WTC11 (cell line): ENCODE measurements around the gene SEPSECS. TPM values are rescaled to one million over a fixed set of nuclear protein-coding genes. Genes with fewer than 3 reads are reported as not detected.
A peak's percentile ranks its signal among the peaks of the same experiment; 100 is the strongest.

ENCODE experiments used
- ATAC-seq: fragments of 200-7000 bp; cut with Tn5 transposase; 2 replicates; pipeline ENCODE4 v1.10.0; 2021; ENCODE audit warnings: mild to moderate bottlenecking, moderate library complexity
- CTCF ChIA-PET: fragments of 300-600 bp; sonication (Branson Sonifier 250); formaldehyde crosslinking; loops from one replicate; lab custom pipeline; 2021; ENCODE audit warnings: antibody characterized with exemption; lab: Charles Lee
- POLR2A ChIA-PET: fragments of 350-600 bp; sonication (Branson Sonifier 250); formaldehyde crosslinking; loops from one replicate; lab custom pipeline; 2021; ENCODE audit warnings: antibody characterized with exemption; lab: Charles Lee
- DNase-seq: peaks from one replicate; pipeline ENCODE4 v3.0.0; 2021; ENCODE audit warnings: low spot score
- H3K27ac Mint-ChIP-seq: 2 replicates; pipeline ENCODE4 v1.8.0; 2021; ENCODE audit warnings: mixed read lengths
- H3K27me3 Mint-ChIP-seq: 2 replicates; pipeline ENCODE4 v1.8.0; 2021; ENCODE audit warnings: low read depth, mild to moderate bottlenecking, moderate library complexity, mixed read lengths
- H3K36me3 Mint-ChIP-seq: 2 replicates; pipeline ENCODE4 v1.8.0; 2021; ENCODE audit warnings: mixed read lengths
- H3K4me1 Mint-ChIP-seq: 2 replicates; pipeline ENCODE4 v1.8.0; 2022; ENCODE audit warnings: mixed read lengths
- H3K4me3 Mint-ChIP-seq: 2 replicates; pipeline ENCODE4 v1.8.0; 2021; ENCODE audit warnings: mild to moderate bottlenecking, moderate library complexity, mixed read lengths
- H3K9me3 Mint-ChIP-seq: 2 replicates; pipeline ENCODE4 v1.8.0; 2021; ENCODE audit warnings: mixed read lengths
- ETV6 ChIP-seq: sonication (generic); formaldehyde crosslinking; IDR thresholded peaks from 2 replicates; pipeline ENCODE4 v1.8.1; 2022; ENCODE audit warnings: mild to moderate bottlenecking, missing genetic modification reagents
- FOXJ3 ChIP-seq: sonication (generic); formaldehyde crosslinking; IDR thresholded peaks from 2 replicates; pipeline ENCODE4 v1.9.0; 2021; ENCODE audit warnings: missing genetic modification reagents, mild to moderate bottlenecking, borderline replicate concordance
- GRHL2 ChIP-seq: fragments of 250-450 bp; sonication (Bioruptor Pico); IDR thresholded peaks from 2 replicates; pipeline ENCODE4 v1.8.0; 2022; ENCODE audit warnings: mild to moderate bottlenecking, moderate library complexity; ENCODE audit not compliant: insufficient replicate concordance, severe bottlenecking
- IRF2 ChIP-seq: sonication (generic); formaldehyde crosslinking; IDR thresholded peaks from 2 replicates; pipeline ENCODE4 v1.8.0; 2022; ENCODE audit warnings: low read depth, missing genetic modification reagents, borderline replicate concordance
- JAZF1 ChIP-seq: fragments of 250-450 bp; sonication (Bioruptor Pico); IDR thresholded peaks from 2 replicates; pipeline ENCODE4 v1.9.0; 2021; ENCODE audit warnings: moderate library complexity, mild to moderate bottlenecking, inconsistent platforms
- MXD4 ChIP-seq: fragments of 250-450 bp; sonication (Bioruptor Pico); IDR thresholded peaks from 2 replicates; pipeline ENCODE4 v1.8.0; 2021; ENCODE audit warnings: mild to moderate bottlenecking, moderate library complexity, borderline replicate concordance
- NFE2L1 ChIP-seq: sonication (generic); formaldehyde crosslinking; IDR thresholded peaks from 2 replicates; pipeline ENCODE4 v1.8.1; 2023; ENCODE audit warnings: missing genetic modification reagents
- SMAD3 ChIP-seq: sonication (generic); formaldehyde crosslinking; IDR thresholded peaks from 2 replicates; pipeline ENCODE4 v1.8.0; 2022; ENCODE audit warnings: missing genetic modification reagents, mild to moderate bottlenecking, borderline replicate concordance
- ZNF219 ChIP-seq: sonication (generic); formaldehyde crosslinking; IDR thresholded peaks from 2 replicates; pipeline ENCODE4 v1.8.0; 2023; ENCODE audit warnings: missing genetic modification reagents, mild to moderate bottlenecking, borderline replicate concordance
- ZNF317 ChIP-seq: sonication (generic); formaldehyde crosslinking; IDR thresholded peaks from 2 replicates; pipeline ENCODE4 v1.8.1; 2023; ENCODE audit warnings: low read depth, mild to moderate bottlenecking, moderate library complexity, missing genetic modification reagents, borderline replicate concordance
- total RNA-seq: library from RNA; stranded (reverse); gene quantifications from 3 replicates; pipeline ENCODE4 v1.2.3, GENCODE V29; 2021
- TF ChIP-seq, protein P1 (sequence below): sonication (generic); formaldehyde crosslinking; IDR thresholded peaks from 2 replicates; pipeline ENCODE4 v1.8.1; 2023; ENCODE audit warnings: mild to moderate bottlenecking, moderate library complexity, missing genetic modification reagents
- TF ChIP-seq, protein P2 (sequence below): sonication (generic); formaldehyde crosslinking; IDR thresholded peaks from 2 replicates; pipeline ENCODE4 v1.8.1; 2023; ENCODE audit warnings: mild to moderate bottlenecking, missing genetic modification reagents, borderline replicate concordance
- TF ChIP-seq, protein P3 (sequence below): fragments of 250-450 bp; sonication (Bioruptor Pico); IDR thresholded peaks from 2 replicates; pipeline ENCODE4 v1.9.0; 2021; ENCODE audit warnings: mild to moderate bottlenecking, borderline replicate concordance
- TF ChIP-seq, protein P4 (sequence below): sonication (generic); formaldehyde crosslinking; IDR thresholded peaks from 2 replicates; pipeline ENCODE4 v1.8.1; 2023; ENCODE audit warnings: mild to moderate bottlenecking, missing genetic modification reagents
- TF ChIP-seq, protein P5 (sequence below): sonication (generic); formaldehyde crosslinking; IDR thresholded peaks from 2 replicates; pipeline ENCODE4 v1.8.0; 2022; ENCODE audit warnings: mild to moderate bottlenecking, missing genetic modification reagents
- TF ChIP-seq, protein P6 (sequence below): sonication (generic); formaldehyde crosslinking; IDR thresholded peaks from 2 replicates; pipeline ENCODE4 v1.8.0; 2022; ENCODE audit warnings: mild to moderate bottlenecking, missing genetic modification reagents

The SEPSECS gene
- total RNA-seq, 1 experiment from 2014 or later = 6.2 TPM

DNA sequence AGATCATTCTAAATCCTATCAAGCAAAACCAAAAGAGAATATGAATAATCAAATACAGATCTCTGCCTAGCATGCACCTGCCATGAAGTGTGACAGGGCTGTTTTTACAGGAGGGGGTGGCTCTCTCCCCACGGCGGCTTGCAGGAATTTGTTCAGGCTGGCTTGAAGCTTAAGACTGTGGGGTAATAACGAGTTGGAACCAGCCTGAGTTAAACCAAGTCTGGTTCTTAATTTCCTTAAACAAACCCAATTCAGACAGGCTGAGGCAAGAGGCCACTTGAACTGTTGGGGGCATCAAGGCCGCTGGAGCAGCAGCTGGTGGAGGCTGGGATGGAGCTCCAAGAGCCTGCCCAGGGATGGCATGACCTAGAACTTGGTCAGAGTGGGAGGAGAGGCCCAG lies 84.4 kb downstream of the SEPSECS start:
- H3K36me3 Mint-ChIP-seq = peaks cover 10% of the 10 kb centered on the region
- no peak for TF ChIP-seq JAZF1 (CRISPR knock-in tag)
- TF ChIP-seq IRF2 (CRISPR knock-in tag) = no peak
- TF ChIP-seq, protein P1, sequence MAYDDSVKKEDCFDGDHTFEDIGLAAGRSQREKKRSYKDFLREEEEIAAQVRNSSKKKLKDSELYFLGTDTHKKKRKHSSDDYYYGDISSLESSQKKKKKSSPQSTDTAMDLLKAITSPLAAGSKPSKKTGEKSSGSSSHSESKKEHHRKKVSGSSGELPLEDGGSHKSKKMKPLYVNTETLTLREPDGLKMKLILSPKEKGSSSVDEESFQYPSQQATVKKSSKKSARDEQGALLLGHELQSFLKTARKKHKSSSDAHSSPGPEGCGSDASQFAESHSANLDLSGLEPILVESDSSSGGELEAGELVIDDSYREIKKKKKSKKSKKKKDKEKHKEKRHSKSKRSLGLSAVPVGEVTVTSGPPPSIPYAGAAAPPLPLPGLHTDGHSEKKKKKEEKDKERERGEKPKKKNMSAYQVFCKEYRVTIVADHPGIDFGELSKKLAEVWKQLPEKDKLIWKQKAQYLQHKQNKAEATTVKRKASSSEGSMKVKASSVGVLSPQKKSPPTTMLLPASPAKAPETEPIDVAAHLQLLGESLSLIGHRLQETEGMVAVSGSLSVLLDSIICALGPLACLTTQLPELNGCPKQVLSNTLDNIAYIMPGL (CRISPR knock-in tag) = no peak
- TF ChIP-seq GRHL2 (CRISPR knock-in tag) = no peak
- no peak for TF ChIP-seq FOXJ3 (CRISPR knock-in tag)
- no peak for TF ChIP-seq MXD4 (CRISPR knock-in tag)
- TF ChIP-seq, protein P2, sequence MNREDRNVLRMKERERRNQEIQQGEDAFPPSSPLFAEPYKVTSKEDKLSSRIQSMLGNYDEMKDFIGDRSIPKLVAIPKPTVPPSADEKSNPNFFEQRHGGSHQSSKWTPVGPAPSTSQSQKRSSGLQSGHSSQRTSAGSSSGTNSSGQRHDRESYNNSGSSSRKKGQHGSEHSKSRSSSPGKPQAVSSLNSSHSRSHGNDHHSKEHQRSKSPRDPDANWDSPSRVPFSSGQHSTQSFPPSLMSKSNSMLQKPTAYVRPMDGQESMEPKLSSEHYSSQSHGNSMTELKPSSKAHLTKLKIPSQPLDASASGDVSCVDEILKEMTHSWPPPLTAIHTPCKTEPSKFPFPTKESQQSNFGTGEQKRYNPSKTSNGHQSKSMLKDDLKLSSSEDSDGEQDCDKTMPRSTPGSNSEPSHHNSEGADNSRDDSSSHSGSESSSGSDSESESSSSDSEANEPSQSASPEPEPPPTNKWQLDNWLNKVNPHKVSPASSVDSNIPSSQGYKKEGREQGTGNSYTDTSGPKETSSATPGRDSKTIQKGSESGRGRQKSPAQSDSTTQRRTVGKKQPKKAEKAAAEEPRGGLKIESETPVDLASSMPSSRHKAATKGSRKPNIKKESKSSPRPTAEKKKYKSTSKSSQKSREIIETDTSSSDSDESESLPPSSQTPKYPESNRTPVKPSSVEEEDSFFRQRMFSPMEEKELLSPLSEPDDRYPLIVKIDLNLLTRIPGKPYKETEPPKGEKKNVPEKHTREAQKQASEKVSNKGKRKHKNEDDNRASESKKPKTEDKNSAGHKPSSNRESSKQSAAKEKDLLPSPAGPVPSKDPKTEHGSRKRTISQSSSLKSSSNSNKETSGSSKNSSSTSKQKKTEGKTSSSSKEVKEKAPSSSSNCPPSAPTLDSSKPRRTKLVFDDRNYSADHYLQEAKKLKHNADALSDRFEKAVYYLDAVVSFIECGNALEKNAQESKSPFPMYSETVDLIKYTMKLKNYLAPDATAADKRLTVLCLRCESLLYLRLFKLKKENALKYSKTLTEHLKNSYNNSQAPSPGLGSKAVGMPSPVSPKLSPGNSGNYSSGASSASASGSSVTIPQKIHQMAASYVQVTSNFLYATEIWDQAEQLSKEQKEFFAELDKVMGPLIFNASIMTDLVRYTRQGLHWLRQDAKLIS (CRISPR knock-in tag) = no peak
- no peak for TF ChIP-seq SMAD3 (CRISPR knock-in tag)
- TF ChIP-seq ZNF219 = no peak
- no peak for TF ChIP-seq ZNF317
- ATAC-seq = no peak
- H3K4me3 Mint-ChIP-seq = no peak overlapping the region
- CTCF ChIA-PET = no interaction called here
- H3K4me1 Mint-ChIP-seq = peaks cover 11% of the 10 kb centered on the region
- DNase-seq = no peak
- peaks cover 3% of the 10 kb centered on the region; the same call in 1 of the 2 replicates for H3K27me3 Mint-ChIP-seq
- POLR2A ChIA-PET = no interaction called here
- H3K9me3 Mint-ChIP-seq = peaks cover 31% of the 10 kb centered on the region
- H3K27ac Mint-ChIP-seq = no peak overlapping the region

DNA sequence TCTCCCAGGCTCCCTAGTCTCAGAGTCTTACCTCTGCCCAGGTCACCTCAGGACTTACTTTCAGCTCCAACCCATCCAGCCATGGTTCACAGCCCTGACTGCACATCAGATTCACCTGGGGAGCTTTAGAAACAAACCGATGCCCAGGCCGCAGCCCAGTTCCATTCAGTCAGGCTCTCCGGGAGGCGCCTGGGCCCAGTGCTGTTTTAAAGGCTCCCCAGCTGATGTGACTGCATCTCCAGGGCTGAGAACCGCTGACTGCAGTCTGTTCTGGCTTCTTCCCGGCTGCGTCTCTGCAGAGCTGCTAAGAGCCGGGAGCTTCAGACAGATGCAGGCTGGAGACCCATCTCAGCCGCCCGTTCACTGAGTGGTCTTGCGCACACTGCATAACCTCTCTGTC lies 85.1 kb downstream of the SEPSECS start:
- no peak overlapping the region for H3K27ac Mint-ChIP-seq
- H3K27me3 Mint-ChIP-seq = peaks cover 3% of the 10 kb centered on the region; the same call in 1 of the 2 replicates
- ChIA-PET POLR2A (no interaction called here), CTCF (no interaction called here)
- H3K4me1 Mint-ChIP-seq = peaks cover 16% of the 10 kb centered on the region
- no peak overlapping the region for H3K4me3 Mint-ChIP-seq
- TF ChIP-seq, protein P3, sequence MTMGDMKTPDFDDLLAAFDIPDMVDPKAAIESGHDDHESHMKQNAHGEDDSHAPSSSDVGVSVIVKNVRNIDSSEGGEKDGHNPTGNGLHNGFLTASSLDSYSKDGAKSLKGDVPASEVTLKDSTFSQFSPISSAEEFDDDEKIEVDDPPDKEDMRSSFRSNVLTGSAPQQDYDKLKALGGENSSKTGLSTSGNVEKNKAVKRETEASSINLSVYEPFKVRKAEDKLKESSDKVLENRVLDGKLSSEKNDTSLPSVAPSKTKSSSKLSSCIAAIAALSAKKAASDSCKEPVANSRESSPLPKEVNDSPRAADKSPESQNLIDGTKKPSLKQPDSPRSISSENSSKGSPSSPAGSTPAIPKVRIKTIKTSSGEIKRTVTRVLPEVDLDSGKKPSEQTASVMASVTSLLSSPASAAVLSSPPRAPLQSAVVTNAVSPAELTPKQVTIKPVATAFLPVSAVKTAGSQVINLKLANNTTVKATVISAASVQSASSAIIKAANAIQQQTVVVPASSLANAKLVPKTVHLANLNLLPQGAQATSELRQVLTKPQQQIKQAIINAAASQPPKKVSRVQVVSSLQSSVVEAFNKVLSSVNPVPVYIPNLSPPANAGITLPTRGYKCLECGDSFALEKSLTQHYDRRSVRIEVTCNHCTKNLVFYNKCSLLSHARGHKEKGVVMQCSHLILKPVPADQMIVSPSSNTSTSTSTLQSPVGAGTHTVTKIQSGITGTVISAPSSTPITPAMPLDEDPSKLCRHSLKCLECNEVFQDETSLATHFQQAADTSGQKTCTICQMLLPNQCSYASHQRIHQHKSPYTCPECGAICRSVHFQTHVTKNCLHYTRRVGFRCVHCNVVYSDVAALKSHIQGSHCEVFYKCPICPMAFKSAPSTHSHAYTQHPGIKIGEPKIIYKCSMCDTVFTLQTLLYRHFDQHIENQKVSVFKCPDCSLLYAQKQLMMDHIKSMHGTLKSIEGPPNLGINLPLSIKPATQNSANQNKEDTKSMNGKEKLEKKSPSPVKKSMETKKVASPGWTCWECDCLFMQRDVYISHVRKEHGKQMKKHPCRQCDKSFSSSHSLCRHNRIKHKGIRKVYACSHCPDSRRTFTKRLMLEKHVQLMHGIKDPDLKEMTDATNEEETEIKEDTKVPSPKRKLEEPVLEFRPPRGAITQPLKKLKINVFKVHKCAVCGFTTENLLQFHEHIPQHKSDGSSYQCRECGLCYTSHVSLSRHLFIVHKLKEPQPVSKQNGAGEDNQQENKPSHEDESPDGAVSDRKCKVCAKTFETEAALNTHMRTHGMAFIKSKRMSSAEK (CRISPR knock-in tag) = no peak
- DNase-seq (no peak), ATAC-seq (peak; percentile 78)
- peaks cover 31% of the 10 kb centered on the region for H3K9me3 Mint-ChIP-seq
- peaks cover 10% of the 10 kb centered on the region for H3K36me3 Mint-ChIP-seq

DNA sequence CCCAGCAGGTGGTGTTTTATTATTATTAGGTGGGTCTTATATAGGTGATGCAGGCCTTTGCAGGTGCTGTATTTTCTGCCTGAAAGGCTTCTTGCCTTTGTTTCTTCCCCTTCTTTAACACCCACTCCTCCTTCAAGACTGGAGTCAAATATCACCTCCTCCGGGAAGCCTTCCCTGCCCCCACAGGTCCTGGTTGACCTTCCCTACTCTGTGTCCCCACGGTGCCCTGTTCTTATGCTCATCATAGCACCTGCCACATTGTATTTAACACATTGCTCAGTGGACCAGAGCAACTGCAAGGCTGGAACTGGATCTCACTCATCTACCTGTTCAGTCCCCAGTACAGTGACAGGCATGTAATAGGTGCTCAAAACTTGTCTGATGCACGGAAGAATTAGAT lies 89.7 kb downstream of the SEPSECS start:
- ATAC-seq = no peak; the same call in 1 of the 2 replicates
- Mint-ChIP-seq H3K27me3 (no peaks in the 10 kb centered on the region; the same call in 1 of the 2 replicates), H3K36me3 (peaks cover 3% of the 10 kb centered on the region), H3K27ac (no peak overlapping the region), H3K4me3 (no peak overlapping the region), H3K9me3 (peaks cover 19% of the 10 kb centered on the region), H3K4me1 (peaks cover 47% of the 10 kb centered on the region)
- ChIA-PET CTCF (no interaction called here), POLR2A (no interaction called here)
- DNase-seq = no peak
- TF ChIP-seq, protein P4, sequence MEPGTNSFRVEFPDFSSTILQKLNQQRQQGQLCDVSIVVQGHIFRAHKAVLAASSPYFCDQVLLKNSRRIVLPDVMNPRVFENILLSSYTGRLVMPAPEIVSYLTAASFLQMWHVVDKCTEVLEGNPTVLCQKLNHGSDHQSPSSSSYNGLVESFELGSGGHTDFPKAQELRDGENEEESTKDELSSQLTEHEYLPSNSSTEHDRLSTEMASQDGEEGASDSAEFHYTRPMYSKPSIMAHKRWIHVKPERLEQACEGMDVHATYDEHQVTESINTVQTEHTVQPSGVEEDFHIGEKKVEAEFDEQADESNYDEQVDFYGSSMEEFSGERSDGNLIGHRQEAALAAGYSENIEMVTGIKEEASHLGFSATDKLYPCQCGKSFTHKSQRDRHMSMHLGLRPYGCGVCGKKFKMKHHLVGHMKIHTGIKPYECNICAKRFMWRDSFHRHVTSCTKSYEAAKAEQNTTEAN (CRISPR knock-in tag) = no peak
- no peak for TF ChIP-seq ETV6 (CRISPR knock-in tag)
- no peak for TF ChIP-seq NFE2L1 (CRISPR knock-in tag)
- TF ChIP-seq, protein P5, sequence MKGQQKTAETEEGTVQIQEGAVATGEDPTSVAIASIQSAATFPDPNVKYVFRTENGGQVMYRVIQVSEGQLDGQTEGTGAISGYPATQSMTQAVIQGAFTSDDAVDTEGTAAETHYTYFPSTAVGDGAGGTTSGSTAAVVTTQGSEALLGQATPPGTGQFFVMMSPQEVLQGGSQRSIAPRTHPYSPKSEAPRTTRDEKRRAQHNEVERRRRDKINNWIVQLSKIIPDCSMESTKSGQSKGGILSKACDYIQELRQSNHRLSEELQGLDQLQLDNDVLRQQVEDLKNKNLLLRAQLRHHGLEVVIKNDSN (CRISPR knock-in tag) = no peak
- TF ChIP-seq, protein P6, sequence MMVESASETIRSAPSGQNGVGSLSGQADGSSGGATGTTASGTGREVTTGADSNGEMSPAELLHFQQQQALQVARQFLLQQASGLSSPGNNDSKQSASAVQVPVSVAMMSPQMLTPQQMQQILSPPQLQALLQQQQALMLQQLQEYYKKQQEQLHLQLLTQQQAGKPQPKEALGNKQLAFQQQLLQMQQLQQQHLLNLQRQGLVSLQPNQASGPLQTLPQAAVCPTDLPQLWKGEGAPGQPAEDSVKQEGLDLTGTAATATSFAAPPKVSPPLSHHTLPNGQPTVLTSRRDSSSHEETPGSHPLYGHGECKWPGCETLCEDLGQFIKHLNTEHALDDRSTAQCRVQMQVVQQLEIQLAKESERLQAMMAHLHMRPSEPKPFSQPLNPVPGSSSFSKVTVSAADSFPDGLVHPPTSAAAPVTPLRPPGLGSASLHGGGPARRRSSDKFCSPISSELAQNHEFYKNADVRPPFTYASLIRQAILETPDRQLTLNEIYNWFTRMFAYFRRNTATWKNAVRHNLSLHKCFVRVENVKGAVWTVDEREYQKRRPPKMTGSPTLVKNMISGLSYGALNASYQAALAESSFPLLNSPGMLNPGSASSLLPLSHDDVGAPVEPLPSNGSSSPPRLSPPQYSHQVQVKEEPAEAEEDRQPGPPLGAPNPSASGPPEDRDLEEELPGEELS = no peak
